CD4-positive, alpha-beta T cell treated with Interleukin-15 for 4 hours (primary cell): ENCODE data around the gene UNC5B.
"Not testable (repeated sequence)": the region's sequence is repeated elsewhere in the genome, so short reads cannot be mapped to it uniquely, and the experiment has no call there.

Experiments used
- DNase-seq: peaks from one replicate; pipeline ENCODE4 v3.0.0-alpha.2; 2020; ENCODE audit warnings: low spot score

UNC5B gene

DNA sequence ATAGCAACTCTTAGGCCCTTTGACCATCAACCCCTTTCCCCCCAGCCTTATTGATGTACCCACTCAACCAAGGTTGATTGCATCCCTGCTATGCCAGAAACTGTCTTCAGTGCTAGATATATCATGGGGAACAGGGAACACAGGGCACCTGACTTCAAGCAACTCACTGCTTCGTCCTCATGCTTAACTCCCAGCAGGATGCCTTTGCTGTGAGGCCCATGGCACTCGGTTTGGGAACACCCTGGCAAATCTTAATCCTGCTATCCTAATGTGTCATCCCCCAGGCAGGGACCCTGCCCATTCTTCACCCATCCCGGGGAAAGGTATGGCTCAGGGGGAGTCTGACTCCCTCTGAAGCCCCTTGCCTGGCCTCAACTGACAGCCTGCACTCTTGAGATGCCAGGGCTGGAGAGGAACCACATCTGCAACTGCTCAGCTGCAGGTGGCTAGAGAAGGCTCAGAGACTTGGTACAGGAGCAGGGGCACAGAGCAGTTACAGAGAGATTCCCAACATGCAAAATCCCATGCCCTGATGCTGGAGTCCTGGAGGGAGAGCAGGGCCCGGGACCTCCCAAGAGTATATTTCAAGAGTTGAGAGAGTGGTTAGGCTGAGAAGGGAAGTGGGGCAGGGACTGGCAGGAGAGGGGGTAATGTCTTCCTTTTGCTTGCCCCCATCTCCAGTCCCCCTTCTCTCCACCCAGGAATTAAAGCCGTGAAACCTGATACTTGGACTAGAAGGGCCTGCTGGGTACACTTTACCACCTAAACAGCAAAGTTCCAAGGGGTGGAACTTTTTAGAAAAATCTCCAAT lies 2.4 kb upstream of the UNC5B start:
- no peak for DNase-seq

DNA sequence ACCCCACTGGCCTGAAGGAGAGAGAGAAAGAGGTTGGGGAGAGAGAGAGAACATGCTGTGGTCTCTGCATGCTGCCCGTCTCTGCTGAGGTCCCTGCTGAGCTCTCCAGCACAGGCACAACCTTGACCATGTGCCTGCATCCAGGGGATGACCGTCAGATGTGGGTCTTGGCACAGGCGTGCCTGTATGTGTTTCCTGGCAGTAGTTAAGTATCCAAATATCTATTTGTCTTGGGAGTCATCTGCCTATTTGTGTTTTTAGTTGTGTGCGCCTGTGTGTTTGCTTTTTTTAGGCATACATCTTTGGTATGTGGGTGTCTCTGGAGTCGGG lies 1.9 kb upstream of the UNC5B start:
- no peak for DNase-seq

DNA sequence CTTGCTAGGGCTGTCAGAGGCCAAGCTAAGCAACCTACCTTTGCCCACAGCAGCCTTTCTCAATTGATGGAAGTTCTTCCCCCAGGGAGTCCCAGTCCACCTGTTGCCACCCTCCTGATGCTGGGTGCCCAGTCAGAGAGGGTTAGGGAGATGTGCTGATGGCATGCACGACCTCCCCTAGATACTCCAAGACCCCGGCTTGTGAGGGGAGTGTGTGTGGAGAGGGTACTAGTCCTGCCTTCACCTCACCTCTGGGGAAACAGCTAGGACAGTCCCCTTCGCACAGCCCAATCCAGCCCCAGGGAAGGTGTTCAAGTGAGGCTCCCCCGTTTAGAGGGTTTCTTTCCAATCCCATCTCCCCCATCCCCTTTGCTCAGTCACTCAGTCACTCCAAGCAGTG lies 1.3 kb upstream of the UNC5B start:
- DNase-seq, result no peak

DNA sequence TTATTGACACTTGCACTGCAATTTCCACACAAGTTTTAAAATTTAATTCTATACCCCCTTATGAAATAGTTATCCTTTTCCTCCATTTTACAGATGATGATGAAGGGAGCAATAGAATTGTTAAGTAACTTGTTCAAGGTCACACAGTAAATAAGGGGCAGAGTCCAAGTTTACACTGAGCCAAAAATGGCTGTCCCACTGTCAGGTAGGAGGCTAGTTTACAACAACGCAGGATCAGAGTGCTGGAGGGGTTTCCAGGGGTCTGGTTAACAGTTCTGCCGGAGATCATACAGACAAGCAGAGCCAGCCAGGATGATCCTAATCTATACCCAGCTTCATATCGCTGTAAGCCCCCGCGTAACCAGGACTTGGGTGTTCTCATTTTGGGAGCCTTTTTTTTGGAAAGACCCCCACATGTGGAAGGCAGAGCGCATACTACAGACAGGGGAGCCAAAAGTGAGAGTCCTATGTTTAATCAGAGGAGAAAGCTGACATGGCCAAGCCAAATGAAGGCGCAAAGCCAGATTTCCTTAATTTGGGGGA lies 524 bp upstream of the UNC5B start:
- no peak for DNase-seq

DNA sequence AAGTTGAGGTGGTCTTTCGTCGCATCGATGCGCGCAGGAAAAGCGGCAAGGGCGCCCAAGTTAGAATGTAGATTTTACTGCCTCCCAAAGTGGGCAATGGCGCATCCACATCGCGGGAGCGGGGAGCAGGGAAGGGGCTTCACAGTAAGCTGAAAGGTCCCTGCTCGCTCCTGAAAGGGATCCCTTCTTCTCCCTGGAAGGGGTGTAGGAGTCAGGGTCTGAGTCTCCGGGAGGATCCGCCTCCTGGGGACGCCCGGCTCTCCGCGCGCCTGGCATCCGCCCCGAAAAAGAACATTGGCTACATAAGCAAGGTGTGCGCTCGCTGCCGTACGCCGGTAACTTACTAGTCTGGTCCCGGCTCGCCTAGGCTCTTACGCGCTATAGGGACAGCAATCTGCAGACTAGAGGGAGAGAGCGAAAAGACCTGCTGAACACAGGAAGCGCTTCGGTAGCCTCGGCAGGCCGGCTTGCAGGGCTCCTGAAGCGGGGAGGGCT lies 804 bp downstream of the UNC5B start:
- no peak for DNase-seq

DNA sequence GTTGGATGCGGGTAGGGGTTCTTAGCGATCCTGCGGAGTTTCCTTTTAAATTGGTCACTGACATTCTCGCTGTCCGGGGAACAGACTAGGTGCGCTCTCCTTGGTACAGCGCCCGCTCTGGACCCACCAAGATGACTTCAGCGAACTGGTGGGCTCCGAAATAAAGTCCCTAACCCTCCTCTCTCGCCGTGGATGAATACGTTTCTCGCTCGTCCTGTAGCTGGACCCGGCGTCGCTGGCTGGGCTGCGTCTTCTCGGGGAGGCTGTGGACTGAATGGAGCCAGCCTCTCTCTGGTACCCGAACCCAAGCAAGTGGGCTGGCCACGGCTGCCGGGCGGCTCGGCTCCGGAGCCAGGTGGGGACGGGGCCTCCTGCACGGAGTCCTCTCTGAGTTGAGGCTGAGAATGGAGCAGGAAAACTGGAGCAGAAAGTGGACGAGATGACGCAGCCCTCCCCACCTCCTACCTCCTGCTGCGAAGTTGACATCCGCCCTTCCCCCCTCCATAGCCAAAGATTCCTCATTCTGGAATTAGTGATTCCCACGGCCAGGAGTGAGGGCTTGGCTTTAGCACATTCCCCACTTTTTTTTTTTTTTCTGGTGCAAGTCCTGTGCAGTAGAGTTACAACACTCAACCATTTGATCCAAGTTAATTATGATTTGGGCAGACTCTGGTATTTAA lies 1.5 kb downstream of the UNC5B start:
- DNase-seq, result no peak

DNA sequence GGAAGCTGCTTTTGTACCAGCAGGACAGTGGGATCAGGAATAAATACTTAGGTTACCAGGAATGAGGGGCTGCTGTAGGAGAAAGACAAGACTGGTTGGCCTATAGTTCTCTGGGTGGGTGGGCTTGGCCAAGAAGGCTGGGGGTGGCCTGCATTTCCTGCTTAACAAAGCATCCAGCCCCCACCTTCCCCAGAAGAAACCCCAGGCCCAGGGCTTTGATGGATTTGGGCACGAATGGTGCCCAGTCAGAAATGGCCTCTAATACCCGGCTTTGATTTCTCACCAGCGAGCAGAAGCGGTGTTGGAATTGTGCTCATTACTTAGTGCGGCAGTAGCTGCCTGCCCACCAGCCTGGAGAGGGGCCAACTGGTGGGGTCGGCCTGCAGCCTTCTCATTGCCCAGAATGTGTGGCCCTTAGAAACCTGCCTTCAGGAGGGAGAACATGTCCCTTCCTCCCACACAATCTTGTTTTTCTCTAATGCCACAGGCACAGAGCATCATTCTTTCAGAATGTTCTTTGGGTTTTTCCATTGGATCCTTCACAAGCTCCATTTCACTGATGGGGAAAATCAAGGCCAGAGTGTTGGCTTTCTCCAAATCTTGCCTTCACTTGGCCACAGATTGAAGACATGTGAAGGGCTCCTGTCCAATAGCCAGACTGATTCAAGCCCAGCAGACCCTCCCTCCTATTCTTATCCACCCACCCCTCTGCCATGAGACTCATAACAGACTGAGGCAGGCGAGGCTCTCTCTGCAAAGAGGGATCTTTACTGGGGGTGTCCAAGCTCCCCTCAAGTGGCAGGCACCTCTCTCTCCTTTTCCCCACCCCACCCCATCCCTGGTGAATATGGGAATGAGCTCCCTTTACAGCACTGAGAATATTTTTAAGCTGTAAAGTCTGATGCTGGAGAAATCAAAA lies 2.5 kb downstream of the UNC5B start:
- no peak for DNase-seq

DNA sequence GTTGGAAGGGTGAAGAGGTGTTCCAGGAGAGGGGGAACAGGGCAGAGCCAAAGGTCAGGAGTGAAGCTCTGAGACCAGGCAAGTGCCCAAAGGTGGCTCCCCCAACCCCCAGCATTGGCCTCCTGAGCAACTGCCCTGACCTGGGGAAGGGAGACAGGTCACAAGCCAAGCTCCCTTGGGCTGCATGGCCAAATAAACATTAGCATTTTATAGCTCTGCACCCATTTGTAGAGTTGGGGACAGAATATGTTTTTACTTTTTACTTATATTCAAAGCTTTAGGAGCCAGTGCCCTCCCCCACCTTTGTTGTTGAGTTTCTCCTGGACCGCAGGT lies 4.0 kb downstream of the UNC5B start:
- DNase-seq, result no peak

DNA sequence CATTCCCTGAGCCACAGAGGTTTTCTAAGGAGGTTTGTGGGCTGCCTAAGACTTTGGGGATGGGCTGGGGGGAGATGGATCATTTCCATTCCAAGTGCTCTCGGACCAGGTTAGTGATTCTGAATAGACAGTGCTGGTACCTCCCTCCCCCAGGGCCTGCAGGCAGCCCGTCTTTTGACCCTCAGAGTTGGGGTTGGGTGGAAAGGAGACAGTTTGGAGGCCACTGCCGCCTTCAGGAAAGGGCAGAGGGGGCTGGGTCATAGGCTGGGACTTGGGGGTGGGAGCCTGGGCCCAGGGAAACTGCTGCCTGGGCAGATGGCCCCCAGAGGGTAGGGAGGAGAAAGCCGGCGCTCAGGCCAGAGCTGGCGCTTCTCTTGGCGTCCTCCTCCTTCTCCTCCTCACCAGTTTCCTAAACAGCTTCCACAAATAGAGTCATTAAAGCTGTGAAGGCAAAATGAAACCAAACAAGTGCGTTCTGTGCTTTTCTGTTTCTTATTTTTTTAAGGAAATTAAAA lies 4.4 kb downstream of the UNC5B start:
- DNase-seq, result no peak

DNA sequence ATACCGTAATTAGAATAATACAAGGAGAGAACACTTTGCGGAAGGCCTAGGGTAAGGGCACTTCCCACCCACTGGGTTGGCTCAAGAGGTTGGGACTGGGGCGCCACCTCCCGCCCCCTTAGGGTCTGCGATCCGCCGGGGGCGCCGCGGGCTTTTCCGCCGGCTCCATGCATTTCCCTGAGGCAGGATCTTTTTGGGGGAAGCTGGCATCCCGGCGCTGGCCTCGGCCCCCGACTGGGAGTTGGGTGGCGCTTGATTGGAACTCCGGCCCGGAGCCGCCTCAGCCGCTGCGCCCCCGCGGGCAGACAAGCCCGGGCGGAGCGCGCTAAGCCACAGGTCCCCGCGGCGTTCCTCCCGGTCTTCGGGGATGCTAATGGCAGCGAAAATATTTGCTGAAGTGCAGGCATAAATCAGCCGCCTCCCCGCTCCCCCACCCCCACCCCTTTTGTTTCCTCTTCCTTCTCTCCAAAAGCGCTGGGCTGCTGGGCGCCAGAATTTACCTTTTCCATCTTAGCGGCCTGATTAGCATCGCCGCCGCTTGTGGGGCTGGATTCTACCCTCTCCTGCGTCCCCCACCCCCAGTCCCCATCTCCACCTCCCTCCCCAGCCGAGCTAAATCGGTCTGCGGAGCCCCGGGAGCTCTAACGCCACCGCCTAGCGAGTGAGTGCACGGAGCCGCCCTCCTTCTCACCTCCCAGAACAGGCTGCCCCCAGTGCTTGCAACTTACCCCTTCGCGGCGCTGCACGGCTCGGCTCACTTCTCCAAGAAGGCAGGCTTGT lies 5.1 kb downstream of the UNC5B start:
- DNase-seq, result no peak

DNA sequence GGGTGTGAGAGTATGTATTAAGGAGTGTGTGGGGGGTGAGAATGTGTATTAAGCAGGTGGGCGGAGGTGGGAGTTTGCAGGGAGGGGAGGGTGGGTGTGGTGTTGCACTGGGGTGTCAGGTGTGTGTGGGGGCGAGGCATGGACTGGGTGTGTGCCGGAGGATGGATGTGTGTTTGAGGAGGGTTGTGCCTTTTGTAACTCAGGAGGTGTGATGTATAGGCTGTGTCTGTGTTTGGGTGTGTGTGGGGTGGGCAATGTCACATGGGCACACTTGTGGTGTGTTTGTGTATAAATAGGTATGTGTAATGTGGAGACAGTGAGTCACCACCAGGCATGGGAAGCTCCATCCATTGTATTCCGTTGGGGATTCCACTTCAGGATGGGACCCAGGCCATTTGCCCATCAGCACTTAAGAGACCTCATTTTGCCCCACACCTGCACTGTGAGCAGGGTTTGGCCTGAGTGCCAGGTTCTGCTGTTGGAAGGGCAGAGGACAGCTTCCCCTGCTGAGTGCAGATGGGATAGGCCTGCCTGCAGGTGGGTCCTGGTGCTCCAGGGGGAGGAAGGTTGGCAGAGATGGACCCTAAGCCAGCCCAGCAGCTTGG lies 5.8 kb downstream of the UNC5B start:
- DNase-seq, result no peak

DNA sequence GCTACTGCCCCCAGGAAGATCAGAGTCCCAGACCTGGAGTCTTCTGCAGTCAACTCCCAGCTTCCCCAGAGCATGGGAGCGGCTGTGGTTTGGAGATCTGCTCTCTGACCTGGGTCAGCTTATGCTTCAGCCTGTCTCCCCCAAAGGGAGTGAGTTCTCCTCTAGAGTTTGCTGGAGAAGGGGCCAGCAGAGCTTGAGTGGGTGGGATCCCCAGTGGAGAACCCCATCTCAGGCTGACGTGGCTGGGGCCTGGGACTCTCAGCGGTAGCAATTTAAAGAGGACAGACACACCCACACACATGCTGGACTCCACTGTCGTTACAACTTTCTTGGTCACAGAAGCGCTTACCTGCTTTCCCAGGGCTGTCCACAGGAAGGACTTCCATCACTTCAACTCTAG lies 6.3 kb downstream of the UNC5B start:
- DNase-seq, result no peak

DNA sequence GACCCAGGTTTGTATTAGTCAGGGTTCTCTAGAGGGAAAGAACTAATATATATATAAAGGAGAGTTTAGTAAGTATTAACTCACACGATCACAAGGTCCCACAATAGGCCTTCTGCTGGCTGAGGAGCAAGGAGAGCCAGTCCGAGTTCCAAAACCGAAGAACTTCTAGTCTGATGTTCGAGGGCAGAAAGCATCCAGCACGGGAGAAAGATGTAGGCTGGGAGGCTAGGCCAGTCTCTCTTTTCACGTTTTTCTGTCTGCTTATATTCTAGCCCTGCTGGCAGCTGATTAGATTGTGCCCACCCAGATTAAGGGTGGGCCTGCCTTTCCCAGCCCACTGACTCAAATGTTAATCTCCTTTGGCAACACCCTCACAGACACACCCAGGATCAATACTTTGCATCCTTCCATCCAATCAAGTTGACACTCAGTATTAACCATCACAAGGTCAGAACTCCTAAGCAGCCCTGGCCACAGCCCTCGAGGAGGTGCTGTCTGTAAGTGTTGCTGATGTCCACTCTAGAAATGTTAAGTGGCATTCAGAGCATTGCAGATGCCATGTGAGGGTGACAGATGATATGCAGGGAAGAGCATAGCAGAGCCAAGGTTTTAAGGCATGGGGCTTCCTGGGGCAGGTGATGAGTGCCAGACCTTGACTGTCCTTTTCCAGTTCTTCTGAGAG lies 7.0 kb downstream of the UNC5B start:
- DNase-seq, result not testable (repeated sequence)

DNA sequence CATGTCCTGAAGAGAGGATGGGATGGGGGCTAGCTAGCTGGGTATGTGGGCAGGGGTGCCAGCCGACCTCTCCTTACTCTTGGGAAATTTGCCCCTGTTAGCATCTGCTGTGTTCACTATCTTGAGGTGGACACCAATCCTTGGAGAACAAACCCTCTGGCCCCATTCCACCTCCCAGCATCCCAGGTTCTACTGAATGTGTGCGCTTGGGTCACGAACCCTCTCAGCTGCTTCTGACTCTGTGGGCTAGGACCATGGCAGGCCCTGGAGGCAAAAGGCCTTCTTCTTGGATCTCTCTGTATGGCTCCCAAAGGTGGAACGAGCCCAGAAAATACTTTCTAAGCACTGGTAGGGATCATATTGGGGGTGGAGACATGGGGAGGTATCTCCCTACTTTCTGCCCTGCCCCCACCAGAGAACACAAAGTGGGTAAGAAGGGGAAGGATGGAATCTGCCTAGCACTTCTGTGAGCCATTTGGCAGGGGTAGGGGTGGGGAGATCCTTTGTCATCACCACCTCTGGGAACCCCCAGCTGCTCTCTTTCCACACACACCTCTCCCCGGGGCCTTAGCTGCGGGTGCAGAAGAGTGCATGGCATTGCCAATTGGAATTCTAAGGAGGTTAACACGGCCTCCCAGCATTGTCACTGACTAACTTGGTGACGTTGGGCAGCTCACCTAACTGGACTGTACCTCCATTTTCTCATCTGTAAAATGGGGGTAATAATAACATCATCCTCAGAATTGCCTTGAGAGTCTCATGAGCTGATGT lies 7.7 kb downstream of the UNC5B start:
- no peak for DNase-seq

DNA sequence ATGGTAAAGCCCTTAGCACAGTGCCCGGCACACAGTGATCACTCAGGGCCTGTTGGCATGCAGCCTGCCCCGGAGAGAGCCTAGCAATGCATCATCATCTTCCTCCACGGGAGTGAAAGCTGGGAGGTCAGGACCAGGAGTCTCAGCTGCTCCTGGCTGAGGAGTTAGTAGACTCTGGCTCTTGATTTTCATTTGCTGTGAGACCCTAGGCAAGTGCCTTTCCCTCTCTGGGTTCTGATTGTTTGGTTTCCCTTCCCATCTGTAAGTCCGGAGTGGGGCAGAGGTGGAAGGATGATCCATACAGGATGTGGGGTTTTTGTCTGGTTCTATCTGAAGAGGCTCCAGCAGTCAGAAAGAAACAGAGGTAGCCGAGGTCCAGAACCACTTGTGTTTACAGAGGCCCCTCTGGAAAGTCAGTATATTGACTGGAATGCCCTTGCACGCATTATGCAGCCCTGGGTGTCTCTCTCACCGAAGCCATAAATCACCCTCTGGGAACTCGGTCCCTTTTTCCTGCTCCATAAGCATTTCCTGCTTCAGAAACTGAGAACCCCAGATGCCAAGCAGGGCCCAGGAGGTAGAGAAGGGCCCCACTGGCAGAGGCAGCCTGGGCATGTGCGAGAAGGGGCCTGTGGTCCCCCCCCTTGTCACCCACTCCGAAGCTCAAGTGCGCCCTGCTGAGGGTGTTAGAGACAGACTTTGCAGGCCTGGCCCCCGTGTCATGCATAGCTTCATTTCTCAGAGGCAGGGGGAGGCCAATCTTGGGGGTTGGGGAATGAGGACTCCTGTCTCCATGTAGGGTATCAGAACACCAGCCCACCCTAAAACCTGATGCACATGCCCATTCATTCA lies 8.5 kb downstream of the UNC5B start:
- DNase-seq, result no peak

DNA sequence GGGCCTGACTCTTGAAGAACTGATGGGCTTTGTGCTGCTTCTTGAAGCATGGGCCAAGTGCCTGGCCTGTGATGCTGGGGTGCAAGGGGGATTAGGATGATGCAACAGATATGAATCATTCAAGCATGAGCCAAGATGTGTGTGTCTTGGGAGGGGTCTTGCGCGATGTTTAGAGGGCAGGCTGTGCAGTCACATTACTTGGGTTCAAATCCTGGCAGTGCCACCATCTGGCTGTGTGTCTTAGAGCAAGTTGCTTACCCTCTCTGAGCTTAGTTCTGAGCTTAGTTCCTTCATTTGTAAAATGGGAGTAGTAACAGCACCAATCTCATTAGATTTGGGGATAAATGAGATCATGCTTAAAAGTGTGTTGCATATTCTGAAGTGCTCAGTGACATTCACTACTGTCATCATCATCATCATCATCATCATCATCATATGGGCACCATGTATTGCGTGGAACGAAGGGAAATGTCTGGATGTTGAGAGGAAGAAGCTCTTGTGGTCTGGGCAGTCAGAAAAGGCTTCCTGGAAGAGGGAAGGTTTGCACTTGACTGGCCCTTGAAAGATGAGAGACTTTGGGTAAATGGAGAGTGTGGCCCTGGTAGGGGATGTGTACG lies 9.3 kb downstream of the UNC5B start:
- DNase-seq, result no peak

DNA sequence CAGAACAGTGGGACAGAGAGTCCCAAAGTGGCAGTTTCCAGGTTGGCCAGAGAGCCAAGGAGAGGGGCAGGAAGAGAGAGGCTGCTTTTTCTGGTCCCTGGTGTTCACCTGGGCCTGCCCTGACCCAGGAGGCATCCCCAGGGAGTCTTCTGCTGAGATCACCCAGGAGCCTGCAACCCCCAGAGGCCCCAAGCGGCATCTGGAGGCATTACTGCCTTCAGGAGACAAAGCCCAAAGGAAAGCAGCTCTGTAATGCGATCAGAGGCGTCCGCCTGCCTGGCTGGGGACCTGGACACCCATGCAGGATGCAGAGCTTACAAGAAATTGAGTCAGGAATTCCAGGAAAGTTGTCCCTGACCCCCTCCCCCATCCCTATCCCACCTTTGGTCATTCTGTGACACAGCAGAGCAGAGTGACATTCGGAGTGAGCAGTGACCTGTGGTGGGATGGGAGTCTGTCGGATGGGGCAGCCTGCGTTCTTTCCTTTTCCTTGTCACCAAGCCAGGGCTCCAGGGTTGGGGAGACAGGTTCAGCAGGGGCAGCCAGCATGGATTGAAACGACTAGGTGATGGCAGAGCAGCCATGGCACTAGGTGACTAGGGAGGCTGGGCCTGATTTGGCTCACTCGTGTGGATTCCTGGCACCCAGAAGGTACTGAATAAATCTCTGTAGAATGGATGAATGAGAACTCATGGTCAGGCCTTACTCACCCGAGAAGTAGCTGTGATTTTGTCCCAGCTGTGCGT lies 10.4 kb downstream of the UNC5B start:
- DNase-seq, result no peak
